Stomach (tissue), 4 donors: Measurements from ENCODE around the gene WDR20.

ENCODE experiments used
- CTCF ChIP-seq, 7 experiments: fragments of 450-650 bp in 4 of 7; fragments of 200-600 bp in 3 of 7; sonication (generic) in 3 of 7; IDR thresholded peaks; one replicate each; pipeline ENCODE4 v1.5.1; 2016 to 2019; ENCODE audit warnings: antibody characterized with exemption in 7 of 7, control low read depth in 2 of 7, mild to moderate bottlenecking in 1 of 7
- POLR2A ChIP-seq, 4 donors: fragments of 450-650 bp; IDR thresholded peaks; one replicate each; pipeline ENCODE4 v1.6.1; 2016; ENCODE audit warnings: antibody characterized with exemption in 4 of 4, control low read depth in 2 of 4, mild to moderate bottlenecking in 1 of 4, moderate library complexity in 1 of 4
- POLR2AphosphoS5 ChIP-seq, 3 donors: sonication (generic); formaldehyde crosslinking; IDR thresholded peaks; one replicate each; pipeline ENCODE4 v1.6.1; 2016; ENCODE audit warnings: antibody characterized with exemption in 3 of 3

DNA sequence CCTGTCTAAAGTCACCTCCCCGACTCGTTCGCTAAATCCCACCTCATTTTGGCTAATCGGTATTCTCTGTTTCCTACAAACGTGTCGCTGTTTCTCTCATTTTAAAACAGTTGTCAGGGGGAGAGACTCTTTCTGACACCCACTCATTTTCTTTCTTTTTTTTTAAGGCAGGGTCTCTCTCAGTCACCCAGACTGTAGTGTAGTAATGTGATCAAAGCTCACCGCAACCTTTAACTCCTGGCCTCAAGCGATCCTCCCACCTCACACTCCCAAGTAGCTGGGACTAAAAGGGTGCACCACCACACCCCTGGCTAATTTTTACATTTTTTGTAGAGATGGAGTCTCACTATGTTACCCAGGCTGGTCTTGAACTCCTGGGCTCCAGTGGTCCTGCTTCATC is 19.1 kb downstream of the WDR20 start:
- TF ChIP-seq CTCF (IDR thresholded peaks at IDR 0.05), result no peak
- TF ChIP-seq POLR2AphosphoS5 (IDR thresholded peaks at IDR 0.05), result no peak
- no peak for TF ChIP-seq POLR2A (IDR thresholded peaks at IDR 0.05)
